ENCODE results near the gene PDZD2.
A peak's percentile ranks its signal among the peaks of the same experiment; 100 is the strongest.

Gene PDZD2

GRCh38 chr5:31981361-31981945 lies 342.5 kb downstream of the PDZD2 start:
- no peak for DNase-seq (ENCODE audit: low spot score)

DNA sequence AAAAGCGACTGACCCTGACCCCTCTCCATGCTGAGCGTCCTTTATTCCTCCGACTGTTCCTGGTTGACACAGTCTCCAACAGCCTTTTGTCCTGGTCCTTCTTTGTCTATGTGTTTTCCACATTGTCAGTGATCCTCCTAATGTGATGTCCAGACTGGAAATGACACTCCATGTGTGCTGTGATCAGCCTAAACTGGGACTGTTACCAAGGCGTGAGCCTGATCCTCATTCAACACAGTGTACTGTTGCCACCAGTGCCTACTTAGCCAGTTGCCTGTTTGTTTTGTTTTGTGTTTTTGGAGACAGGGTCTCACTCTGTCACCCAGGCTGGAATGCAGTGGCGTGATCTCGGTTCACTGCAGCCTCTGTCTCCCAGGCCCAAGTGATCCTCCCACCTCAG lies 343.1 kb downstream of the PDZD2 start:
- DNase-seq (ENCODE audit: low spot score), result no peak

DNA sequence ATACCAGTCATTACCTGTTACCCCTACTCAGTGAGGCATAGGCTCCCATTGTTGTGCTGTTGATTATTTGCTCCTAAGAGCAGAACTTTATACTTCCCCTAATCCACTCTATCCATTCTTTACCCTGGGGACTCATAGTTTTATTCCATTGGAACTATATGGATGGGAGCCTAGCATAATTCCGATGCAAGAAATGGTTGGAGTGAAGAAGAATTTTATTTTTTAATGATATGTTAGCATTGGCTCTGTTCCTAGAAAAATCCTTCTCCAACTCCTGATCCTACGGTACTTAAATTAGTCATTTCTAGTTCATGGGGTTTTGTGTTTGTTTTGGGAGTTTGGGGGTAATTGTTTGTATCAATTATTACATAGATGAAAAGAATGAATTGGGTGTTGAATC lies 343.7 kb downstream of the PDZD2 start:
- DNase-seq (ENCODE audit: low spot score), result no peak

DNA sequence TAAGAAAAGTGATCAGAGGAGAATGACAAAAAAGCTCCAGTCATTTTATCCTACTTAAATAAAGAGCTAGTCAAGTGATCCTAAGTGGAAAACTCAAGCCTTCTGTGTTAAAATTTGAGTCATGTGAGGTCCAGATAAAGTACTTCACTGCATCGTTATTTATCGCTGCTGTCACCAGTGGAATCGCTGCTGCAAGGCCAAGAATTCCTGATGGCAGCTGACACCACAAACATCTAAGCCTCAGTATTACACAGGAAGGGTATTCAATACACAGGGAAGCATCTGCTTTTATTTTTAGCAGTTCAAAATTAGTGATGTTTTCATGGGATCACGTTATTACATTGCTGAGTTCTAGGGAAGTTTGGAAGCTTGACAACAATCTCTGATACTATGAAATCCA lies 344.9 kb downstream of the PDZD2 start:
- DNase-seq (ENCODE audit: low spot score), result no peak

GRCh38 chr5:31984691-31985090 lies 345.8 kb downstream of the PDZD2 start:
- no peak for DNase-seq (ENCODE audit: low spot score)

DNA sequence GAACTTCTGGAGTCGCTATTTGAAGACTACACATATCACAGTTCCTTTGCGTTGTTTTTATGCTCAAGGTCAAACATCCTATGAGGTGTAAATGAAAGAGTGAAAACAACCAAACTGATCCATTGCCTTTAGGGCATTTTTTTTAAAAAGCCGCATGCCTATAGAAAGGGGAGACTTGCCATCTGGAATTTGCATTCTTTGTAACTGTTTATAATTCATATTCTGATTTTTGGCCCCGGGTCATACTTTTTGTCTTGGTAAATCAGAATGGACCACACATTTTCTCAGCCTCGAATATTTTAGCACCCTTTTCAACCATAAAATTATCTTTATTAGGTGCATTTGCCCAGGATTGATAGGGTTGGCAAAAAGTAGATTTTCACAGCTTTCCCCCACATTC lies 347.2 kb downstream of the PDZD2 start:
- DNase-seq (ENCODE audit: low spot score), result no peak

DNA sequence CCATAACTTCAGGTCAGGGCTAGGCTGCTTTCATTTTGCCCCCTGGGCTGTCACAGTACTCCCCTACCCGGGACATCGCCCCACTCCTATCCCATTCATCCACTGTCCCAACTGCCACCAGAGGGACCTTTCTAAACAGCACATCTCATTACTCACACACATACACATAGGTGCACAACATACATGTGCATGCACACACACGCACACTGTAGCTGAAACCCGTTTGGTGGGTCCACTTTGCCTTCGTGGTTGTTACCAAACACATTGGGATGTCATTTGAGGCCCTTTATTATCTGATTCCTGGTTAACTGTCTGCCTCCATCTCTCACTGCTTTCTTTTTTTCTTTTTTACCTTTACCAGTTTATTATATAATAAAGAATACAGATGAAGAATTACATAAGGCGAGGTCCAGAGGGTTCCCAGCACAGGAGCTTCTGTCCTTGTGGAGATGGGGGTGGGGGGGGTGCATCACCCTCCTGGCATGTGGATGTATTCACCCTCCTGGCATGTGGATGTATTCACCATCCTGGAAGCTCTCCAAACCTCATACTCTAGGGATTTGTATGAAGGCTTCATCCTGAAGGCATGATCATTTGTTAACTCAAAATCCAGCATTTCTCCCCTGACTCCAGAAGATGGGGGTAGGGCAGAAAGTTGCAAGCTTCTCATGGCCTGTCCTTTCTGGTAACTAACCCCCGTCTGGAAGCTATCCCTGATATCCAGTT lies 349.2 kb downstream of the PDZD2 start:
- no peak for DNase-seq (ENCODE audit: low spot score)

DNA sequence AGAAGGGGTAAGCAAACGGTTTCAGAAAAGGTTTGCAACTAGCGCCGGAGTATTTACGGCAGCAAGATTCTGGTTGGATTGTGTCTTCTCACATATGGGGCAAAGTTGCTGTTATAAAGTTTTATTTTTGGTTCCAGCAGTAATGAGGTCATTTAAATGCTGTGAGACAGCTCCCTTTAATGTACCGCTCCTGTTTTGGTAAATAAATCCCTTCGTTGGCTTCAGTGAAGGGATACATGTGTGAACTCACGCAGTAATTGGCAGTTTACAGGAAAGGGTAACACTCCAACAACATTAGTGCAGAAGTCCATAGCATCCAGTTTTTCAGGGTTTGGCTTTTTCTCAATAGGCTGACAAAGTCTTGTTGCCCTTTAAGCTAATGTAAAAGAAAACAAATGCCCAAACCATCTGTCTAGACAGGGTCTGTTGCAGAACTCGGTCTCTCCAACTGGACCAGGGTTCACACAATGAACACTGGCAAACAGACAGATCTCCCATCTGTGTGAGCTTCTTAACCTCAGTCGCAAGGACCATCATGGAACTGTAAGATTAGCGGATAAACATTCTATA lies 351.2 kb downstream of the PDZD2 start:
- no peak for DNase-seq (ENCODE audit: low spot score)

DNA sequence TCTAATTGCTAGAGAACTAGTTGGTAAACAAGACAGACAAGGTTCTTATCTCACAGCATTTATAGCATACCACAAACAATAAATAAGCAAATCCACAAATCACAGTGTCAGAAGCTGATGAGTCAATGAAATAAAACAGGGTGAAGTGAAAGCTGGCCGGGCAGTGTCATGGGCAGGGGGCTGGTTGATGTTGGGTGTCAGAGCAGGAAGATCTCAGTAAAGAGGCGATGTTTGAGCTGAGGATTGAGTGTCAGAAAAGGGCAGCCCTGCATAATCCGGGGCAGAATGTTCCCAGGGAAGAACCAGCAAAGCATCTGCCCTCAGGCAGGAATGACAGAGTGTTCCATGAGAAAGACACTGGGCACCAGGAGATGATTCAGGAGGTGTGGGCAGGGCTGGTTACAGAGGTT lies 351.8 kb downstream of the PDZD2 start:
- DNase-seq (ENCODE audit: low spot score), result no peak

DNA sequence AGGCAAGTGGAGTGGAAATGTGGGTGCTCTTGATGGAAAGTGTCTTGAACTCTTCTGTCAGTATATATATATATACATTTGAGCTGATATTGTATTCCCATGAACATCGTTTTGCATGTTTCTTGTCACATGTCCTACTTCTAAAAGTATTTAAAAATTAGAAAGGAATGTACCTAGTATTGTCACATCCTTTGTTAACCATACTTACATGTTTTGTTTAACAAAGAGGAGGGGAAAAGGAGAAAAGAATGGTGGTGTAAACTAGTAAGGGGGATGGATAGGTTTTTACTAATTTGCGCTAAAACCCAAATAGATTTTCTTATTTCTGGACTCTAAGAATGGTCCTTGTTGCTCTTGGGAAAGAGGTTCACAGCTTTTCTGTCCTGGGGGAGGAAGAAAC lies 353.4 kb downstream of the PDZD2 start:
- DNase-seq (ENCODE audit: low spot score), result no peak

GRCh38 chr5:31993165-31993961 lies 354.4 kb downstream of the PDZD2 start:
- DNase-seq (ENCODE audit: low spot score), result no peak

GRCh38 chr5:31995006-31995405 lies 356.1 kb downstream of the PDZD2 start:
- no peak for DNase-seq (ENCODE audit: low spot score)

- no peak for DNase-seq (ENCODE audit: low spot score)
Observed at GRCh38 chr5:31995714-31996113, 356.8 kb downstream of the PDZD2 start.

GRCh38 chr5:31996909-31997308 lies 358.0 kb downstream of the PDZD2 start:
- no peak for DNase-seq (ENCODE audit: low spot score)

DNA sequence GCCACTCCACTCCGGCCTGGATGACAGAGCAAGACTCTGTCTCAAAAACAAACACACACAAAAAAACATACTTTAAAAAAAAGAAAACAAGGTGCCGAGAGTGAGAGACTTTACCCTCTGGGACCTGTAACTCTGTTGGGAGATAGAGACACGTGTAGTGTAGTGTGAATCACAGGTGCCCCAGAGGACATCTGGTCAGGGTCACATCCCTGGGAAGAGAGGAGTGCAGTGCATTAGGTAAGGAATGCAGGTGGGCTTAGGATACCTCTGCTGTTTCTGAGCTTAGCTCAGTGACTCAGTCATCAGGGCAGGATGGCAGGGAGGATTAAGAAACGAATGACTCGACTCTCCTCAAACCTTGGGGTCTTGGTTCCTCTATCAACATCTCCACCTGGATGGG lies 360.5 kb downstream of the PDZD2 start:
- no peak for DNase-seq (ENCODE audit: low spot score)

DNA sequence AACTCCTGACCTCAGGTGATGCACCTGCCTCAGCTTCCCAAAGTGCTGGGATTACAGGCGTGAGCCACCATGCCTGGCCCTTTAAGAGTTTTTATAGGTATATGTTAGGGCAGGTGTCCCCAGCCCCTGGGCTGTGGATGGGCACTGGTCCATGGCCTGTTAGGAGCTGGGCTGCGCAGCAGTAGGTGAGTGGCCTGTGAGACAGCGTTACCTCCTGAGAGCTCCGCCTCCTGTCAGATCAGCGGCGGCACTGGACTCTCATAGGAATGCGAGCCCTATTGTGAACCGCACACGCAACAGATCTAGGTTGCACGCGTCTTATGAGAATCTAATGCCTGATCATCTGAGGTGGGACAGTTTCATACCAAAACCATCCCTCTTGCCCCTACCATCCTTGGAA lies 361.8 kb downstream of the PDZD2 start:
- DNase-seq (ENCODE audit: low spot score), result no peak

DNA sequence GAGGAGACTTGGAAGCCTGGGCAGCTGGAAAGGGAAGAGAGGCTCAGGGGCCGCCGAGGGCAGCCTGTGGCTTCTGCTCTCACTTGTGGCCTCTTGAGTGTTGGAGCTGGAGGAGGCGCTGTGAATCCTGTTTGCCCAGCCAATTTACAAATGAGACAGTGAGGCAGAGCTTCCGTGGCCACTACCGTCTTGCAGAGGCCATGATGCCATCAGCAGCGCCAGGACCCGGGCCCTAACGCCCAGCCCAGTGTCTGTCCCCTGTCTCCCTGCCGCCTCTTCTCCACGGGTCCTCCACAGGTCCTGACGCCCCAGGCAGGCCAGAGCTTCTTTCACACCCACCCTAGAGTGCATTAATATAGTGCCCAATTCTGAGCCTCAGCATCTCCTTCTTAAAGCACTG lies 362.4 kb downstream of the PDZD2 start:
- no peak for DNase-seq (ENCODE audit: low spot score)

DNA sequence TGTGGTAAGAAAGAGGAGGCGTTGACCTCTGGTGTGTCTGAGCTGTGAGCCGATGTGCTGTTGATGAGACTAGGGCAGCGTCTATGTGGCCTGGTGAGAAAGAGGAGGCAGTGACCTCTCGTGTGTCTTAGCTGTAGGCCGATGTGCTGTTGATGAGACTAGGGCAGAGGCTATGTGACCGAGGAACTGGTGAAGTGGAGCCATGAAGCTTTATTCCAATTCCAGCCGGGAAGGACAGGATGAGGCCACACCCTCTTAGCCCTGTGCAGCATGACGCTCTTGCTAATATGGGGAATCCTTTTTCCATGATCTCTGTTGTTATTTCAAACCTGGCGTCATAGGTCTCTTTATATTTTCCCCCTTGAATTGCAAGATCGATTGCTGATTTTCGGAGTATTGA lies 362.8 kb downstream of the PDZD2 start:
- no peak for DNase-seq (ENCODE audit: low spot score)

DNA sequence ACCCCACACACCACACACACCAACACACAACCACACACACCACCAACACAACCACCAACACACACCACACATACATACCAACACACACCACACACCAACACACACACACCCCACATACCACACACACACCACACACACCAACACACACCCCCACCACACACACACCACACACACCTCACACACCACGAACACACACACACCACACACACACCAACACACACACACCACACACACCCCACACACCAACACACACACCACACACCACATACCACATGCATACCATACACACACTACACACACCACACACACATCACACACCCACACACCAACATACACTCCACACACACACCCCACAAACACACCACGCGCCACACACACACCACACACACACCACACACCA lies 363.8 kb downstream of the PDZD2 start:
- no peak for DNase-seq (ENCODE audit: low spot score)

DNA sequence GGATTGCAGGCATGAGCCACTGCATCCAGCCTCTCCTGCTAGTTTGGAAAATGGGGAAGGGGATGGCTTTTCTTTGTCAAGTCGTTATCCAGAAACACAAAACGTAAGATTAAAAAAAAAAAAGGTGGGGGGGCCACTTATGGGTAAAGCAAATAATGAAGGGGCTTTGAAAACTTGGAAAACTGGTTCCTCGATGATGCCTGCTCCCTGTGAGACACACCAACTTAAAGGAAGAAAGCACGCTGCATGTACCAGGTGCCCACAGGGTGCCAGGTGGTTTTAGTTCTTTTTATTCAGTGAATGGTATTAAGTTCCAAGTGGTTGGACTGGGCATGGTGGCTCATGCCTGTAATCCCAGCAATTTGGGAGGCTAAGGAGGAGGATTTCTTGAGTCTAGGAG lies 365.1 kb downstream of the PDZD2 start:
- no peak for DNase-seq (ENCODE audit: low spot score)

DNA sequence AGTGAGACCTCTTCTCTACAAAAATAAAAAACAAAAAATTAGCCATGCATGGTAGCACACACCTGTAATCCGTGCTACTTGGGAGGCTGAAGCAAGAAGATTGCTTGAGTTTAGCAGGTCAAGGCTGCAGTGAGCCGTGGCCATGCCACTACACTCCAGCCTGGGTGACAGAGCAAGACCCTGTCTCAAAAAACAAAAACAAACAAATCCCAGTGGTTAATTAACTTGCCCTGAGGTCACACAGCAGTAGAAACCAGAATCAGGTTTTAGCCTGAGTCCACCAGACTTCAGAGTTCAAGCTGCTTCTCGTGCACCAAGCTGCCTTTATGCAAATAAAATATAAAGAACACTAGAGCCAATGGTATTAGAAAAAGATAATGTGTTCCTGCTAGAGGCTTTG lies 365.5 kb downstream of the PDZD2 start:
- no peak for DNase-seq (ENCODE audit: low spot score)

- no peak for DNase-seq (ENCODE audit: low spot score)
Observed at GRCh38 chr5:32008746-32009145, 369.8 kb downstream of the PDZD2 start.

- peak; percentile 53 for DNase-seq (ENCODE audit: low spot score)
Observed at GRCh38 chr5:32013658-32014057, 374.7 kb downstream of the PDZD2 start.
